ENCODE data around the gene BMS1. TPM values are rescaled to one million over a fixed set of nuclear protein-coding genes. Genes with fewer than 3 reads are reported as not detected.

BMS1 gene
- total RNA-seq, 2 donors from 2014 or later, result 8.0 to 8.6 TPM

DNA sequence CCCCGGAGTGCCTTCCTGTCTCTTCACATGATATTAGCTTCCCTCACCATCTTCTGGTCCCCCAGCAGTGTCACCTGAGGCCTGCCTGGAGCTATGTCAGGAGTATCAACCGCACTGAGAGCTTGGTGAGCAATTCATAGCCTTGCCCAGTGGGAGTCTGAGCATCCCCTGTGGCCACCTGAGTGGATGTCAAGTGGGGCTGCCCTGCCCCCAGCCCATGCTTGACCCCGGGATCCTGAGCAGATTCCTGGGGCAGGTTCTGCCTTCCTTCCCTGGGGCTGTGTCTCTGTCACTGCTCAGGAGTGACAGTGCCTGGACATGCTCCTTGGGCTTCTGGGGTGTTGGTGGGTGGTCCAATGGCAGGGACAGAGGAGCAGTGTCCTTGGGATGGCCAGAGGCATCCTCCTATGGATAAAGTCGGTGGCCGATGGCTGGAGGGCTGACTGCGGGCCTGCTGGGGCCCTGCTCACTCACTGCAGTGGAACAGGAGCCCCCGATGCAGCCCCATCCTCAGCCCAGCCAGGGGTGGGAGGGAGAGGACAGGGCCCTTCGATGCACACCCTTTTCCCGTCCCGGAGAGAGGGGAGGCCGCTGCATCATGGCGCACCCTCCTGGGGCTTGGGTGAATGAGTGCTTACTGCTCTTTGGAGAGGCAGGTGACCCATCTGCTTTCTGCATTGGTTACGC lies 95.7 kb downstream of the BMS1 start:
- ATAC-seq, result no peak
- no peak overlapping the region for H3K27ac ChIP-seq
- no peak for TF ChIP-seq POLR2A (IDR thresholded peaks at IDR 0.05)
- TF ChIP-seq, protein P1, sequence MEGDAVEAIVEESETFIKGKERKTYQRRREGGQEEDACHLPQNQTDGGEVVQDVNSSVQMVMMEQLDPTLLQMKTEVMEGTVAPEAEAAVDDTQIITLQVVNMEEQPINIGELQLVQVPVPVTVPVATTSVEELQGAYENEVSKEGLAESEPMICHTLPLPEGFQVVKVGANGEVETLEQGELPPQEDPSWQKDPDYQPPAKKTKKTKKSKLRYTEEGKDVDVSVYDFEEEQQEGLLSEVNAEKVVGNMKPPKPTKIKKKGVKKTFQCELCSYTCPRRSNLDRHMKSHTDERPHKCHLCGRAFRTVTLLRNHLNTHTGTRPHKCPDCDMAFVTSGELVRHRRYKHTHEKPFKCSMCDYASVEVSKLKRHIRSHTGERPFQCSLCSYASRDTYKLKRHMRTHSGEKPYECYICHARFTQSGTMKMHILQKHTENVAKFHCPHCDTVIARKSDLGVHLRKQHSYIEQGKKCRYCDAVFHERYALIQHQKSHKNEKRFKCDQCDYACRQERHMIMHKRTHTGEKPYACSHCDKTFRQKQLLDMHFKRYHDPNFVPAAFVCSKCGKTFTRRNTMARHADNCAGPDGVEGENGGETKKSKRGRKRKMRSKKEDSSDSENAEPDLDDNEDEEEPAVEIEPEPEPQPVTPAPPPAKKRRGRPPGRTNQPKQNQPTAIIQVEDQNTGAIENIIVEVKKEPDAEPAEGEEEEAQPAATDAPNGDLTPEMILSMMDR (IDR thresholded peaks at IDR 0.05), result no peak
- no peaks in the 10 kb centered on the region for H3K4me1 ChIP-seq
- 77 to 87% methylated on average over 7 to 13 of the region's 13 CpGs for WGBS, 2 donors
- intact Hi-C loops (cut with DNase I), result loop anchor here (5.0 kb wide), 1 partner anchor 234 kb away; no protein-coding TSS in a partner anchor
- H3K9me3 ChIP-seq, result peaks cover 0 to 4% (median 0%) of the 10 kb centered on the region in 3 donors
- no peak for DNase-seq
- H3K27me3 ChIP-seq, result no peaks in the 10 kb centered on the region
- H3K4me3 ChIP-seq, result no peak overlapping the region
- H3K36me3 ChIP-seq (replicated peaks in 1 of 2; ENCODE audit: insufficient read depth in 1 of 2, low read depth in 2 of 2), result no peaks in the 10 kb centered on the region

DNA sequence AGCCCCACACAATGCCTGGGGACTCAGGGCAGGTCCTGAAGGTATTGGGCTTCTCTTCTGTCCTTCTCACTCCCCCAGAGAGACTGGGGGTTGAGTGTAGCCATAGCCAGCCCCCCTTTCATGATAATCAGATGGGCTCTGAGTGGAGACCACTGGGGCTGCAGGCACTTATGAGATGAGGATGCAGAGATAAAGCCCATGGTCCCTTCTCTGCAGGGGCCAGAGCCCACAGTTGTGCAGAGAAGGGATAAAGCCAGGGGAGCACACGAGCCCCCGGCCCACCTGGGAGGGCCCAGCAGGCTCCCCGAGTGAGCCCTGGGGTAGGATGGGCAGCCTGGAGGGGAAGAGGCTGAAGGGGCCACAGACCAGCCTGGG lies 96.2 kb downstream of the BMS1 start:
- Histone ChIP-seq H3K27me3 (no peaks in the 10 kb centered on the region), H3K36me3 (replicated peaks in 1 of 2; ENCODE audit: insufficient read depth in 1 of 2, low read depth in 2 of 2) (no peaks in the 10 kb centered on the region), H3K4me3 (no peak overlapping the region), H3K27ac (no peak overlapping the region), H3K4me1 (no peaks in the 10 kb centered on the region), H3K9me3 (peaks cover 0 to 4% (median 0%) of the 10 kb centered on the region in 3 donors)
- 25 to 65% methylated on average over 2 to 3 of the region's 3 CpGs for WGBS, 2 donors
- intact Hi-C loops (cut with DNase I), result loop anchor here (5.0 kb wide), 1 partner anchor 233 kb away; no protein-coding TSS in a partner anchor
- no peak for ATAC-seq
- no peak for DNase-seq
- TF ChIP-seq, protein P1 (IDR thresholded peaks at IDR 0.05), result no peak
- TF ChIP-seq POLR2A (IDR thresholded peaks at IDR 0.05), result no peak

DNA sequence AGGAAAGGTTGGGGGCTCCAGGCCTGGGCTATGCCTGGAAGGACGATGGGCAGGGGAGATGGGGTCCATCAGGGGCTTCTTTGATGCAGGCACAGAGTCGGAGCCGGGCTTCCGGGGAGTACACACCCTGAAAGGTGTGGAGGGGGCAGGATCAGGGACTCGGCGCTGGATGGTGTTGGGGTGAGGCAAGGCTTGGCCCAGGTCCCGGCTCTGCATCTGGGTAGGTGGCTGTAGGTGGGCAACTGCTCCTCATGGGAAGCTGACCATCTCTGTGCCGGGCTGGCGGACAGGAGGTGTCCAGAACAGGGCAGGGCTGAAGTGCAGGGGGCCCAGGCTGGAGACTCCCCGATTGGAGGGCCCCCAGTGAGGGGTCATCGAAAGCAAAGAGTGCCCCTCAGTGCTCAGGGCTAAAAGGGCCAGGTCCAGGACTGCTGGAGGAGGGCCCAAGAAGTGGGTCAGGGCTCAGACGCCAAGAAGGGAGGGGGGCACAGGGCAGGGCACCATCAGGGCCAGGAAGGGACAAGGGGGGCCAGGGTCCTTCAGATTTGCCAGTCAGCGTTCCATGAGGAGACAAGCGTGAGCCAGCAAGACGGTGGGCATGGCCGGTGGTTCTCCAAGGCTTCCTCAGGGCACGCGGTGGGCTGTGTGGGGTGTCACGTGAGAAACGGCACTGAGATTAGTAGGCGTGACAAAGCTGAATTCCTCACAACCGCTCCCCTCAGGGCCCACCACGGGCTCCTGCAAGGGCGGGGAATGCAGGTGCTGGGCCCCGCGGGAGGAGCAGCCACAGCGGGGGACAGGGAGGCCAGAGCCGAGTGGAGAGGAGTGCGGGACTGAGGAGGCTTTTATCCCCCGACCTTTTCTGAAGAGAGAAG lies 97.0 kb downstream of the BMS1 start:
- TF ChIP-seq, protein P1 (IDR thresholded peaks at IDR 0.05), result no peak
- no peak for TF ChIP-seq POLR2A (IDR thresholded peaks at IDR 0.05)
- Histone ChIP-seq H3K4me1 (no peaks in the 10 kb centered on the region), H3K27me3 (no peaks in the 10 kb centered on the region), H3K36me3 (replicated peaks in 1 of 2; ENCODE audit: insufficient read depth in 1 of 2, low read depth in 2 of 2) (no peaks in the 10 kb centered on the region), H3K4me3 (no peak overlapping the region), H3K9me3 (peaks cover 0 to 4% (median 0%) of the 10 kb centered on the region in 3 donors), H3K27ac (no peak overlapping the region)
- no peak for ATAC-seq
- WGBS, 2 donors, result 47 to 58% methylated on average over 24 to 30 of the region's 30 CpGs
- no peak for DNase-seq
- intact Hi-C loops (cut with DNase I), result loop anchor here (5.0 kb wide), 1 partner anchor 233 kb away; no protein-coding TSS in a partner anchor

DNA sequence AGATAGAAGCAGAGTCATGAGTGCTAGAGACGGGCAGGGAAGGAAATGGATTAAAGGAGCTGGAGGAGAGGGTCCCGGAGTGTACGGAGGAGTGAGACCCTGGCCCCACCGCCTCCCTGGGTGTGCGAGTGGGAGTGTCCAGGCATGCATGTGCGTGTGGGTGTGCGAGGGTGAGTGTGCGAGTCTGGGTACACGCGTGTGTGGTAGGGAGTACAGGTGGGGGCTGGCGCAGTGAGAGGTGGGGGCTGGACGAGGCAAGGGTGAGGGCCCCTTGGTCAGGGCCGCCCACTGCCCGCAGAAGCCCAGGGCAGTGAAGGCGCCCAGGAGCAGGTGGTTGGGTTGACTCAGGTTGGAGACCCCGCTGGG lies 97.6 kb downstream of the BMS1 start:
- Histone ChIP-seq H3K27me3 (no peaks in the 10 kb centered on the region), H3K27ac (no peak overlapping the region), H3K4me1 (no peaks in the 10 kb centered on the region), H3K36me3 (replicated peaks in 1 of 2; ENCODE audit: insufficient read depth in 1 of 2, low read depth in 2 of 2) (no peaks in the 10 kb centered on the region), H3K4me3 (no peak overlapping the region), H3K9me3 (peaks cover 0 to 4% (median 0%) of the 10 kb centered on the region in 3 donors)
- no peak for ATAC-seq
- intact Hi-C loops (cut with DNase I), result no loop called here
- no peak for DNase-seq
- WGBS, 2 donors, result 81 to 84% methylated on average over 16 of the region's 16 CpGs
- no peak for TF ChIP-seq POLR2A (IDR thresholded peaks at IDR 0.05)
- TF ChIP-seq, protein P1 (IDR thresholded peaks at IDR 0.05), result no peak

All from body of pancreas (tissue), 4 donors.